Activated naive CD4-positive, alpha-beta T cell treated with anti-CD3 and anti-CD28 coated beads, Interleukin-2, amount 10 ng/mL, durations not matched to agents 5 hours and 36 hours (primary cell): ENCODE results near the gene ZNF768. TPM values are rescaled to one million over a fixed set of nuclear protein-coding genes. Genes with fewer than 3 reads are reported as not detected.
A peak's percentile ranks its signal among the peaks of the same experiment; 100 is the strongest.

ENCODE experiments used
- microRNA-seq: library from miRNA; unstranded; fragments of <30 nt; microRNA quantifications from one replicate; pipeline ENCODE4 v1.2.0, GENCODE V29; 2022; ENCODE audit warnings: borderline microRNAs expressed, borderline replicate concordance
- total RNA-seq, 2 experiments: library from RNA; stranded (reverse); gene quantifications; one replicate each; pipeline ENCODE4 v1.2.3, GENCODE V29; 2021

Gene ZNF768
- total RNA-seq: 1 to 10 TPM; 4.9 to 5.3 TPM

DNA sequence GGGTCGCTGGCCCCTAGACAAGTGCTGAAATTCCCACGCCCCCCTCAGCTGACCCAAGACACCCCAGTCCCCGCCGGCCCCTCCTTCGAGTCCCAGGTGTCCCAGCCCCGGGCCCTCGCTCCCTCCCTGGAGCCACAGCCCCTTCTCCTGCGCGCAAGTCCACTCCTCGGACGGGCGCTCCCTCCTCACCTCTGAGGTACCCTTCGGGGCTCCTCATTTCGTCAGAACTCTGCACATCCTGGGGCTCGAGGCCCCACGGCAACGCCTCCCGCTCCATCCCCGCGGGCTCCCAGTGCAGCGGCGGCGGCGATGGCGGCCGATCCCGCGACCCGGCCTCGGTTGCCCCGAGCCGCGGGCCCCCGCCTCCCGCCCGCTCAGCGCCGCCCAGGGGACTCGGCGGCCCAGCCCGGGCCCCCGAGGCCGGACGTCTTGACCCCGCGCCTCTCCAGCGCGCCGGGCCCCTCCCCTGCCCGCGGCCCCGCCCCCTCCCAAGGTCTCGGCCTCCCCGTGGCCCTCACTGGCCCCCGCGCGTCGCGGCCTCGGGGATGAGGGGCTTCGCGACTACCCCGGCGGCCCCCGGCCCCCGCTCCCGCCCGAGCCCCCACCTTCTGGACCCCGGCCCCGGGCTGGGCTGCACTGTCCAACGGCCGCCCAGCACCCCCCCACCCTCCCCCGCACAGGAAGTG is at the start of gene ZNF768:
ZNF768 (minus strand) TSS at position 430 of the 686 bp plus-strand sequence; CDS start at position 277, 153 bp downstream.

DNA sequence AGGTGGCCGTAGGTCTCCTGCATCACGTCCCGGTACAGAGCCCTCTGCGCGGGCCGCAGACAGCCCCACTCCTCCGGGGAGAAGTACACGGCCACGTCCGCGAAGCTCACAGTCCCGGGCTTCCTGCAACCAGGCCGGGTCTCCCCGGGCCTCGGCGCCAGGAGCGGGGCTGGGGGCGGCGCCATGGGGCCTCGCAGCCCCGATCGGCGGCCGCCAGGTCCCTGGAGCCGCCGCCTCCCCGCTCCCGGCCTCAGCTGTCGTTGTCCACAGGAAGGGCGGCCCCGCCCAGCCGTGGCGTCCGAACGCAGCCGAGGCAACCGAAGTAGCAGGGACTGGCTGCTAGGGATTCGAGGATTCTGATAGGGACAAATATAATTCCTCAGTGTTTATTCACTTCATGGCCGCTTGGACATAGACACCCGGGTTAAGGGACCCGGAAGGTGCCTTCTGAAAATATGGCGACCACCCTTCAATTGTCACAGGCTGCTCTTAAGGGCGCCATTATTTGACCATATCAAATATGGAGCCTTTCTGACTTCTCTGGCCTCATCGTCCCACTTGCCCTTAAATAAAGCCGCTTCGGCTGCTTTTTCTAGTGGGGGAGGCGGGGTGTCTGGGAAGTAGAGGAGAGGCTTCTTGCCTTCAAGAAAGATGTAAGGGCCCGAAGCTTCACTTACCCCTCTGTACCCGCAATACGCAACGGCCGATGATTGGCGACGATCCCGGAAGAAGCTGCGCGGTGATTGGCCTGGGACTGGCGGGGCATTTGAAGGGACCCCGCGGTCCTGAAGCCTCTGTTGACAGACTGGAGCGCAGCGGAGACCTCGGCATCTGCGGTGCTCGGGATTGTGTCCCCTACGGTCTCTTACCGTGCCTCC is 45.3 kb upstream of the ZNF768 start, which contains the start of gene ZNF688:
ZNF688 (minus strand) TSS at position 270 of the 878 bp plus-strand sequence; CDS start at position 185, 85 bp downstream.

GRCh38 chr16:30557957-30558788 is 31.8 kb upstream of the ZNF768 start, which contains the start of gene ZNF764:
Gene ZNF764, minus strand, starts transcription at chr16:30558374. Its CDS starts 192 bp downstream, at chr16:30558182.

DNA sequence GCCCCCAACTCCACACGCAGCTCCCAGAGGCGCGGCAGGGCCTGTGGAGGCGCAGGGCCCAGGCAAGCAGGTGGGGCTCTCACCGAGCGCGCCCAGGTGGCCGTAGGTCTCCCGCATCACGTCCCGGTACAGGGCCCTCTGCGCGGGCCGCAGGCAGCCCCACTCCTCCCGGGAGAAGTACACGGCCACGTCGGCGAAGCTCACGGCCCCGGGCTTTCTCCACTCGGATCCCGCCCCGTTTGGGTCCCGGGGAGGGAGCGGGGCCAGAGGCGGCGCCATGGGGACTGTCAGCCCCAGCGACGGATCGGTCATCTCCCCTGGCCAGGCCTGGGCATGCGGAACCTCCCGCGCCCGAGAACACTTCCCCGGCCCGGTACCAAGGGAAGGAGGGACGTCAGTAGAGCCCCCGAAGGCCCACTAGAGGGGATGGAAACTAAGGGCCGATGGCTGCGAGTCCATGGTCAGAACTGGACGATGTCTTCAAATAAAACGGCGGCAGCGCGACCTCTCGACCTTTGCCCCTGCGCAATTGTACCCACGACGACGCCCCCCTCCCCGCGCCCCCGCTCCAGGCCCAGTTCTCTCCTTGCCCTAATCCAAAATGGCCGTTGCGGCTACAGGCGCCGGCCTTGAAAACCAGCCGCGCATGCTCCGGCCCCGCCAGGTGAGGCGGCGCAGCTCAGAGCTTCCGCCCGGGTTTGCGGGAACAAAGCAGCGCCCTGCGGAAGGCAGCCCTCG is 8.2 kb upstream of the ZNF768 start, which contains the start of gene ZNF747:
ZNF747 (minus strand) TSS at position 491 of the 738 bp plus-strand sequence; CDS start at position 312, 179 bp downstream.

Small RNA genes within 50 kb of the gene (microRNA-seq; reads per million reads assigned to microRNA genes)
- gene MIR4518: 29.0 reads per million, percentile 55 among the genes with 10 or more reads in this experiment

Other genes with a start within 250 kb of the ZNF768 start
- 10 to 100 TPM; 51.3 to 55.5 TPM for gene CD2BP2, start 171.3 kb downstream of the ZNF768 start, total RNA-seq
- 10 to 100 TPM; 55.5 to 58.2 TPM for gene TBC1D10B, start 156.1 kb downstream of the ZNF768 start, total RNA-seq
- gene MYL11, start 151.8 kb downstream of the ZNF768 start, total RNA-seq: under 1 TPM in 1 of 2 experiments, not detected in 1; 0.78 TPM
- gene SEPTIN1, start 144.0 kb downstream of the ZNF768 start, total RNA-seq: 100 to 1,000 TPM; 383 to 413 TPM
- gene ZNF48, start 131.1 kb downstream of the ZNF768 start, total RNA-seq: 10 to 100 TPM; 14.3 to 14.9 TPM
- 1 to 10 TPM; 3.8 to 4.3 TPM for gene ZNF771, start 119.0 kb downstream of the ZNF768 start, total RNA-seq
- 10 to 100 TPM; 39.9 to 40.3 TPM for gene DCTPP1, start 96.5 kb downstream of the ZNF768 start, total RNA-seq
- gene SEPHS2, start 80.7 kb downstream of the ZNF768 start, total RNA-seq: 10 to 100 TPM; 56.7 to 59.9 TPM
- 100 to 1,000 TPM; 550 to 559 TPM for gene ITGAL, start 53.8 kb downstream of the ZNF768 start, total RNA-seq
- 10 to 100 TPM; 11.8 to 12.3 TPM for gene ZNF747, start 8.3 kb upstream of the ZNF768 start, total RNA-seq
- gene ZNF764, start 31.8 kb upstream of the ZNF768 start, total RNA-seq: 10 to 100 TPM; 18.1 to 18.5 TPM
- gene ZNF688, start 45.1 kb upstream of the ZNF768 start, total RNA-seq: 10 to 100 TPM; 16.3 TPM
- 10 to 100 TPM; 18.2 to 19.7 TPM for gene ZNF785, start 59.1 kb upstream of the ZNF768 start, total RNA-seq
- 10 to 100 TPM; 10.6 to 10.8 TPM for gene ZNF689, start 83.8 kb upstream of the ZNF768 start, total RNA-seq
- gene PRR14, start 124.4 kb upstream of the ZNF768 start, total RNA-seq: 10 to 100 TPM; 71.0 to 75.9 TPM
- 10 to 100 TPM; 95.3 to 95.6 TPM for gene FBRS, start 131.9 kb upstream of the ZNF768 start, total RNA-seq
- 10 to 100 TPM; 72.5 to 75.9 TPM for gene SRCAP, start 172.6 kb upstream of the ZNF768 start, total RNA-seq
- gene PHKG2, start 221.9 kb upstream of the ZNF768 start, total RNA-seq: 10 to 100 TPM; 34.6 to 37.1 TPM
- 1 to 10 TPM; 2.2 to 2.4 TPM for gene CFAP119, start 235.5 kb upstream of the ZNF768 start, total RNA-seq
- gene RNF40, start 235.8 kb upstream of the ZNF768 start, total RNA-seq: 10 to 100 TPM; 83.1 to 85.9 TPM